ENCODE results near the gene UROC1.

UROC1 gene

GRCh38 chr3:126486360-126486847 lies 31.2 kb downstream of the UROC1 start:
- Mint-ChIP-seq H3K4me1 (peaks cover 11% of the 10 kb centered on the region), H3K9me3 (no peaks in the 10 kb centered on the region), H3K4me3 (no peak overlapping the region), H3K27me3 (no peaks in the 10 kb centered on the region), H3K36me3 (no peaks in the 10 kb centered on the region), H3K27ac (no peak overlapping the region)

- H3K4me3 Mint-ChIP-seq, result no peak overlapping the region
- no peak overlapping the region for H3K27ac Mint-ChIP-seq
- peaks cover 11% of the 10 kb centered on the region for H3K4me1 Mint-ChIP-seq
- no peaks in the 10 kb centered on the region for H3K36me3 Mint-ChIP-seq
- H3K9me3 Mint-ChIP-seq, result no peaks in the 10 kb centered on the region
- H3K27me3 Mint-ChIP-seq, result no peaks in the 10 kb centered on the region
Measured at GRCh38 chr3:126485956-126486355, 31.6 kb downstream of the UROC1 start.

- H3K27me3 Mint-ChIP-seq, result no peaks in the 10 kb centered on the region
- H3K4me1 Mint-ChIP-seq, result peaks cover 11% of the 10 kb centered on the region
- no peak overlapping the region for H3K27ac Mint-ChIP-seq
- H3K9me3 Mint-ChIP-seq, result no peaks in the 10 kb centered on the region
- H3K4me3 Mint-ChIP-seq, result no peak overlapping the region
- H3K36me3 Mint-ChIP-seq, result no peaks in the 10 kb centered on the region
Measured at GRCh38 chr3:126485176-126485897, 32.2 kb downstream of the UROC1 start.

DNA sequence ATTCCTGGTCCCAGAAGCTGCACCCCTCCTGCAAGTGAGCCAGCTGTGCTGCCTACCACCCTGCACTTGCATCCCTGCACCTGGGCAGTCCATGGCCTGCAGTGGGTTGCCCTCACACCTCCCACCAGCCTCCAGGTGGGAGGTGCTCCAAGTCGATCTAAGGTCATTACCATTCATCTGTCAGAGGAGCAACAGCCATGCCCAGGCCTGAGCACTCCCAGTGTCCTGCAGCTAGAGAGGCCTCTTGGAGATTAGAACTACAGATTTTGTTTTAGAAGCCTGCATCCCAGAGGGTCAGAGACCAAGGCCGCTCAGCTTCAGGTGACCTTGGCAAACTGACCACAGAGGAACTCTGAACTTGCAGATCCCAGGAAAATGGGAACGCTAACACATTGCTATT lies 32.9 kb downstream of the UROC1 start:
- Mint-ChIP-seq H3K27ac (no peak overlapping the region), H3K36me3 (no peaks in the 10 kb centered on the region), H3K4me3 (no peak overlapping the region), H3K27me3 (no peaks in the 10 kb centered on the region), H3K9me3 (no peaks in the 10 kb centered on the region), H3K4me1 (peaks cover 11% of the 10 kb centered on the region)

DNA sequence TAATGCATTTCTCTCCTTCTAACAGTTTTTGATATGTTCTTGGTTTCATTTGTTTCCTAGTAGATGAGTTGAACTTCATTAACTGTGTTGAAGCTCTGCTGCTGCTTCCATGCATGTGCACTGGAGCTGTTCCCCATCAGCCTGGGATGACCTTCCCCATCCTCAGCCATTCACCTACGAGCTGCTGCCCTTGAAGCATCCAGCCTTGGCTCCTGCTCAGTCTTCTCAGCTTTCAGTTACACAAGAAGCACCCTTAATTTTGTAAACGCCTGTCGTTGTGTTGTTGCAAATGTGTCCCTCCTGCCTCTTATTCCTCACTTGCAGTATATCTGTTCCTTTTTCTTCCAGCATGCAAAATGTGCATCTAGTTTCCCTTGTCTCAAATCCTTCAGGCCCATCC lies 33.4 kb downstream of the UROC1 start:
- Mint-ChIP-seq H3K4me3 (no peak overlapping the region), H3K36me3 (no peaks in the 10 kb centered on the region), H3K4me1 (peaks cover 11% of the 10 kb centered on the region), H3K9me3 (no peaks in the 10 kb centered on the region), H3K27ac (no peak overlapping the region), H3K27me3 (no peaks in the 10 kb centered on the region)

GRCh38 chr3:126483321-126483761 lies 34.2 kb downstream of the UROC1 start:
- Mint-ChIP-seq H3K9me3 (no peaks in the 10 kb centered on the region), H3K4me1 (peaks cover 11% of the 10 kb centered on the region), H3K27ac (no peak overlapping the region), H3K27me3 (no peaks in the 10 kb centered on the region), H3K36me3 (no peaks in the 10 kb centered on the region), H3K4me3 (no peak overlapping the region)

GRCh38 chr3:126482503-126483255 lies 34.9 kb downstream of the UROC1 start:
- Mint-ChIP-seq H3K4me3 (no peak overlapping the region), H3K27ac (no peak overlapping the region), H3K36me3 (no peaks in the 10 kb centered on the region), H3K27me3 (no peaks in the 10 kb centered on the region), H3K4me1 (peaks cover 11% of the 10 kb centered on the region), H3K9me3 (no peaks in the 10 kb centered on the region)

DNA sequence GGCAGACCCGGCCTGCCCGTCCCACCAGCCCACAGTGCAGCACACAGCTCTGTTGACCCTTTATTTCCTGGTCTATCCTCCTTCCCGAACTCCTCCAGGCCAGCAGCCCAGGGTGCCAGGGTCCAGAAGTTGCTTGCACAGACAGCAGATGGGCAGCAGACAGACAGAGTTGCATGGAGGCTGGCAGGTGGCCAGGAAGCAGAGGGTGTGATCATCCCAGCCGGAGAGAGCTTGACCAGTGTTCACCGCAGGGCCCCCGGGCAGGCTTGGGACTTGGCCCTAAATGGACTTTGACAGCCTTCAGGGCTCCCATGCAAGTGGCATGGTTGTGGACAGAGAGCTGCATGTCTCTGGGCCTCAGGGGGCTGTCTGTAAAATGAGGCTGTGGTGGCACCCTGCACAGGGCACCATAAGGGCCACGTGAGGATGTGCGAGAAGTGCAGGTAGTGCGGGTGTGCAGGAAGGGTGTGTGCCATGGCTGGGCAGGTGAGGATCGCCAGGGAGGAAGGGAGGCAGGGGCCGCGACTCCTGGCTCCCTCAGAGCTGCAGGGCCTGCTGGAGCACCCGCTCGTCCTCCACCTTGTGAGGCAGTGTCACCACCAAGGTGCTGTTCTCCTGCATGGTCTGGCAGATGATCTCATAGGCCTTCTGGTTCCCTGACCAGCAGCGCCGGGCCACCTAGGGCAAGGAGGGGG lies 35.6 kb downstream of the UROC1 start:
- Mint-ChIP-seq H3K27me3 (no peaks in the 10 kb centered on the region), H3K4me3 (no peak overlapping the region), H3K9me3 (no peaks in the 10 kb centered on the region), H3K4me1 (peaks cover 11% of the 10 kb centered on the region), H3K36me3 (no peaks in the 10 kb centered on the region), H3K27ac (no peak overlapping the region)

- Mint-ChIP-seq H3K27ac (no peak overlapping the region), H3K36me3 (no peaks in the 10 kb centered on the region), H3K4me1 (peaks cover 11% of the 10 kb centered on the region), H3K9me3 (no peaks in the 10 kb centered on the region), H3K27me3 (no peaks in the 10 kb centered on the region), H3K4me3 (no peak overlapping the region)
Measured at GRCh38 chr3:126480861-126481260, 36.7 kb downstream of the UROC1 start.

DNA sequence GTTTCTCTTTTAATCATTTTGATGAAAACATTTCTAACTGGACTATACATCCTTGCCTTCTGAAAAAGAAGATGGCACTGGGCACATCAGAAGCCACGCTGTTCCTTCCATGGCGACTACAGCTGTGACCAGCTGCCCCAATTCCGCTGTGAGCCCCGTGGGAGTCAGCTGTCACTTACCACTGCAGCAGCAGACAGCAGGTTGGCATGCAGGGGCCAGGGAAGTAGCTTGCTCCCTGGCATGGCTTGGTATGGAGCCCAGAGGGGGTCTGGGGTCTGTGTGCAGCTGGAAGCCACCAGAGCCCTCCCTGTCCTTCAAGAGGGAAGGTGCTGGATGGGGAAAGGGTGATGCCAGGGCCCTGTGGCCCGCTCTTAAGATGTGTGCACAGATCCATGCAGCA lies 37.4 kb downstream of the UROC1 start:
- Mint-ChIP-seq H3K4me3 (no peak overlapping the region), H3K27me3 (no peaks in the 10 kb centered on the region), H3K27ac (no peak overlapping the region)

DNA sequence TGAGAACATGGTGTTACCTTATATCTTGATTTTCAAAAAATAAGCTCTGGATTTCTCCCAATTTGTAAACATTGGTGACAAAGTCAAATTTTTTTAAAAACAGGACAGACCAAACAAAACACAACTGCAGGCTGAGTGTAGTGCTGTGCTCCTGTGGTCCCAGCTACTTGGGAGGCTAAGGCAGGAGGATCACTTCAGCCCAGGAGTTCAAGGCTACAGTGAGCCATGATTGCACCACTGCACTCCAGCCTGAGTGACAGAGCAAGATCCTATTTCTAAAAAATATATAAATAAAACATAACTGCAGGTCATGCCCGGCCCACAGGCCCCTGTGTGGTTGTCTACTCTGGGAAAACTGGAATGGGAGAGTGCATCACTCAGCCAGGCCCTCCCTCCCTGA lies 37.9 kb downstream of the UROC1 start:
- Mint-ChIP-seq H3K4me3 (no peak overlapping the region), H3K27me3 (no peaks in the 10 kb centered on the region), H3K9me3 (no peaks in the 10 kb centered on the region), H3K36me3 (no peaks in the 10 kb centered on the region), H3K27ac (no peak overlapping the region), H3K4me1 (peaks cover 12% of the 10 kb centered on the region)

More for the DNA sequence above, 37.4 kb downstream of the UROC1 start:
- Mint-ChIP-seq H3K9me3 (no peaks in the 10 kb centered on the region), H3K4me1 (peaks cover 11% of the 10 kb centered on the region), H3K36me3 (no peaks in the 10 kb centered on the region)

- Mint-ChIP-seq H3K27me3 (no peaks in the 10 kb centered on the region), H3K9me3 (no peaks in the 10 kb centered on the region), H3K36me3 (no peaks in the 10 kb centered on the region), H3K4me3 (no peak overlapping the region), H3K4me1 (peaks cover 21% of the 10 kb centered on the region), H3K27ac (no peak overlapping the region)
Measured at GRCh38 chr3:126478581-126479310, 38.8 kb downstream of the UROC1 start.

- Mint-ChIP-seq H3K4me3 (peak overlapping the region; percentile 91), H3K27me3 (no peaks in the 10 kb centered on the region), H3K4me1 (peaks cover 38% of the 10 kb centered on the region), H3K27ac (no peak overlapping the region), H3K36me3 (peaks cover 4% of the 10 kb centered on the region), H3K9me3 (no peaks in the 10 kb centered on the region)
Measured at GRCh38 chr3:126477061-126477380, 40.6 kb downstream of the UROC1 start.

DNA sequence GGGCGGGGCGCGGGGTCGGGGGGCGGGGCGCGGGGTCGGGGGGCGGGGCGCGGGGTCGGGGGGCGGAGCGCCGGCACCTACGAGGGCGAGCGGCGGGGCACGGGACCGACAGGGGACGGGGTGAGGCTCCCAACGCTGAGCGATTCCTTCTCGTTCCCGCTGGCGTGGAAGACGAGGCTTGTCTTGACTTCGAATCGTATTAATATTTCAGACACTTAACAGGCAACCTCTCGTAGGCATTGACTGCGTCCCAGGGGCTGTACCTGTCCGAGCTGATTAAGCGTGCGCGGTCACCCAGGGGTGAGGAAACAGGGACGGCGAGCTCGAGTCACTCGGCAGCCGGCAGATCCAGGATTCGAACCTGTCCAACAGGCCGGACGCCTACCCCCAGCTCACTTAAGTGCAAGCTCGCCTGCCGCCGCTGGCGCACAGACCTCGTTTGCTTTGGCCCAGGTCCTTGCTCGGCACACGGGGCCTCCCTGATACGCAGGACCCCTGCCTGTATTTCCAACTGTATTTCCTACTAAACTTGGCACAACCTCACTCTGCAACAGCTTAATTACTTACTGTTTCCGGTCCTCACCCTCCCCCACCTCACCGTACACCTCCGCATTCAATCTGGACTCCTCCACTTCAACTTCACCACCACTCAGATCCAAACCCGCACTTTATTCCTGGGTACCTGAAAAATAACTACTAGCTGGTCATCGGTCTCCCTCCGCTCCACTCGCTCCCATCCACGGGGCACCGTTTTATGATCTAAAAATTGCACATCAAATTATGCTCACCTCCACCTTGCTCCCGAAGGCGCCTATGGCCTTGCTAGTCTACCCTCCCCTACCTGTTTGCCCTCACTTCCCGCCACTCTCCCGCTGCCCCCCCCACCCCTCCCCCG lies 41.2 kb downstream of the UROC1 start:
- peak overlapping the region; percentile 91 for H3K4me3 Mint-ChIP-seq
- no peaks in the 10 kb centered on the region for H3K9me3 Mint-ChIP-seq
- no peaks in the 10 kb centered on the region for H3K27me3 Mint-ChIP-seq
- peak overlapping the region; percentile 99 for H3K27ac Mint-ChIP-seq
- peaks cover 44% of the 10 kb centered on the region for H3K4me1 Mint-ChIP-seq
- peaks cover 4% of the 10 kb centered on the region for H3K36me3 Mint-ChIP-seq
